HG03342 (cell line): ENCODE data around the gene ATXN1.

Experiments
- ATAC-seq: cut with Tn5 transposase; IDR thresholded peaks from one replicate; pipeline ENCODE4 v1.9.1; 2021; ENCODE audit warnings: mild to moderate bottlenecking, moderate library complexity; ENCODE audit not compliant: unreplicated experiment

ATXN1 gene

GRCh38 chr6:16326971-16327776 is 434.1 kb downstream of the ATXN1 start:
- ATAC-seq, result no peak

GRCh38 chr6:16326531-16326930 is 434.7 kb downstream of the ATXN1 start:
- ATAC-seq, result no peak

GRCh38 chr6:16324606-16325225 is 436.5 kb downstream of the ATXN1 start:
- ATAC-seq, result no peak

GRCh38 chr6:16324184-16324583 is 437.1 kb downstream of the ATXN1 start:
- no peak for ATAC-seq

- ATAC-seq, result peak; percentile 74
Observed at GRCh38 chr6:16322666-16323312, 438.5 kb downstream of the ATXN1 start.

- ATAC-seq, result no peak
Observed at GRCh38 chr6:16321826-16322225, 439.4 kb downstream of the ATXN1 start.

- ATAC-seq, result no peak
Observed at GRCh38 chr6:16321341-16321710, 439.9 kb downstream of the ATXN1 start.

- no peak for ATAC-seq
Observed at GRCh38 chr6:16320533-16321340, 440.5 kb downstream of the ATXN1 start.

GRCh38 chr6:16319813-16320532 is 441.3 kb downstream of the ATXN1 start:
- ATAC-seq, result peak; percentile 77

GRCh38 chr6:16318953-16319720 is 442.1 kb downstream of the ATXN1 start:
- no peak for ATAC-seq

GRCh38 chr6:16318538-16318937 is 442.7 kb downstream of the ATXN1 start:
- ATAC-seq, result no peak

- ATAC-seq, result no peak
Observed at GRCh38 chr6:16316741-16317251, 444.5 kb downstream of the ATXN1 start.

- no peak for ATAC-seq
Observed at GRCh38 chr6:16314296-16314695, 447.0 kb downstream of the ATXN1 start.

- no peak for ATAC-seq
Observed at GRCh38 chr6:16313732-16314131, 447.5 kb downstream of the ATXN1 start.

- no peak for ATAC-seq
Observed at GRCh38 chr6:16311763-16312162, 449.5 kb downstream of the ATXN1 start.

GRCh38 chr6:16306334-16306733 is 454.9 kb downstream of the ATXN1 start:
- ATAC-seq, result no peak

GRCh38 chr6:16305788-16306187 is 455.5 kb downstream of the ATXN1 start:
- peak; percentile 25 for ATAC-seq

- peak; percentile 75 for ATAC-seq
Observed at GRCh38 chr6:16305246-16305725, 456.0 kb downstream of the ATXN1 start.
